IMR-90 (cell line): ENCODE measurements around the gene UBR4.

ENCODE experiments used
- BHLHE40 ChIP-seq: fragments of 150-350 bp; IDR thresholded peaks from 2 replicates; pipeline ENCODE4 v1.6.1; 2016; ENCODE audit warnings: mild to moderate bottlenecking, low read depth, low read length
- CTCF ChIP-seq: conservative IDR thresholded peaks from 2 replicates; pipeline ENCODE4 v1.5.1; 2012; ENCODE audit warnings: mild to moderate bottlenecking, low read depth, low read length, improper control_type of control experiment
- FOS ChIP-seq: fragments of 150-350 bp; IDR thresholded peaks from 2 replicates; pipeline ENCODE4 v1.6.1; 2016; ENCODE audit warnings: low read depth, low read length
- POLR2A ChIP-seq: IDR thresholded peaks from 2 replicates; pipeline ENCODE4 v1.6.1; 2012; ENCODE audit warnings: mild to moderate bottlenecking, low read depth, low read length
- RAD21 ChIP-seq: IDR thresholded peaks from 2 replicates; pipeline ENCODE4 v1.6.1; 2012; ENCODE audit warnings: low read length, improper control_type of control experiment
- RCOR1 ChIP-seq: IDR thresholded peaks from 2 replicates; pipeline ENCODE4 v1.6.1; 2012; ENCODE audit warnings: mild to moderate bottlenecking, low read length, improper control_type of control experiment; ENCODE audit not compliant: insufficient replicate concordance
- RFX5 ChIP-seq: IDR thresholded peaks from 2 replicates; pipeline ENCODE4 v1.8.0; 2012; ENCODE audit warnings: low read depth, mild to moderate bottlenecking, low read length, moderate library complexity
- USF2 ChIP-seq: fragments of 150-350 bp; IDR thresholded peaks from 2 replicates; pipeline ENCODE4 v1.6.1; 2017; ENCODE audit warnings: mild to moderate bottlenecking, antibody characterized with exemption, low read length, low read depth

- peak; percentile 29; the same call in 1 of the 2 replicates for TF ChIP-seq CTCF
- no peak for TF ChIP-seq POLR2A
- TF ChIP-seq USF2, result no peak
- no peak for TF ChIP-seq RFX5
- TF ChIP-seq FOS, result no peak
- TF ChIP-seq BHLHE40, result no peak
- TF ChIP-seq RCOR1, result no peak
- 0 out of 2 replicates have a peak, but pooled peaks have one; percentile 9 for TF ChIP-seq RAD21
Measured at GRCh38 chr1:19113697-19114092, 96.4 kb downstream of the UBR4 start.
